Choroid plexus epithelial cell (primary cell): ENCODE measurements around the gene HIPK3.
A peak's percentile ranks its signal among the peaks of the same experiment; 100 is the strongest.

Experiments
- DNase-seq: peaks from one replicate; pipeline ENCODE4 v3.0.0-alpha.2; 2010; ENCODE audit warnings: low read depth
- H3K4me3 ChIP-seq: 2 replicates; pipeline ENCODE4 v1.5.1; 2011; ENCODE audit warnings: low read depth, mild to moderate bottlenecking, control low read depth, low read length, moderate library complexity
- TF ChIP-seq, protein P1 (sequence below): conservative IDR thresholded peaks from 2 replicates; pipeline ENCODE4 v1.5.1; 2011; ENCODE audit warnings: low read depth, mild to moderate bottlenecking, control low read depth, inconsistent platforms, low read length, moderate library complexity

HIPK3 gene

DNA sequence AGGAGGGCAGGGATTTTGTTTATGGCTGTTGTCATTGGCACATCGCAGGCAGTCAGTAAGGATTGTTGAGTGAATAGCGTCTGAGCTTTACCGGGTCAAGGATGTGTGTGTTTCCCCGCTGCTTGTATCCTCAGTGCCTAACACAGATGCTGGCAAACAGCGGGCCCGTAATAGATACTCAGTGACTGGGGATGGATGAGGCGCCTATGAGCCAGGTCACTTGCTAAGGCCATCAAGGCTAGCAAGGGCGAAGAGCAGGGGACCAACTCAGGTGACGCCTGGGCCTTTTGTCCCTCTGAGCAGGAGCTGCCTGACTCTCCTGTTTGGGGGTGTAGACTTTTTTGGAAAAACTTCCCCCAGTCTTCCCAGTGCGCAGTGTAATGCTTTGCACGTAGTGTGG, 118.1 kb downstream of the HIPK3 start:
- no peak for DNase-seq
- TF ChIP-seq, protein P1, sequence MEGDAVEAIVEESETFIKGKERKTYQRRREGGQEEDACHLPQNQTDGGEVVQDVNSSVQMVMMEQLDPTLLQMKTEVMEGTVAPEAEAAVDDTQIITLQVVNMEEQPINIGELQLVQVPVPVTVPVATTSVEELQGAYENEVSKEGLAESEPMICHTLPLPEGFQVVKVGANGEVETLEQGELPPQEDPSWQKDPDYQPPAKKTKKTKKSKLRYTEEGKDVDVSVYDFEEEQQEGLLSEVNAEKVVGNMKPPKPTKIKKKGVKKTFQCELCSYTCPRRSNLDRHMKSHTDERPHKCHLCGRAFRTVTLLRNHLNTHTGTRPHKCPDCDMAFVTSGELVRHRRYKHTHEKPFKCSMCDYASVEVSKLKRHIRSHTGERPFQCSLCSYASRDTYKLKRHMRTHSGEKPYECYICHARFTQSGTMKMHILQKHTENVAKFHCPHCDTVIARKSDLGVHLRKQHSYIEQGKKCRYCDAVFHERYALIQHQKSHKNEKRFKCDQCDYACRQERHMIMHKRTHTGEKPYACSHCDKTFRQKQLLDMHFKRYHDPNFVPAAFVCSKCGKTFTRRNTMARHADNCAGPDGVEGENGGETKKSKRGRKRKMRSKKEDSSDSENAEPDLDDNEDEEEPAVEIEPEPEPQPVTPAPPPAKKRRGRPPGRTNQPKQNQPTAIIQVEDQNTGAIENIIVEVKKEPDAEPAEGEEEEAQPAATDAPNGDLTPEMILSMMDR, result no peak
- peak overlapping the region; percentile 68 for H3K4me3 ChIP-seq

DNA sequence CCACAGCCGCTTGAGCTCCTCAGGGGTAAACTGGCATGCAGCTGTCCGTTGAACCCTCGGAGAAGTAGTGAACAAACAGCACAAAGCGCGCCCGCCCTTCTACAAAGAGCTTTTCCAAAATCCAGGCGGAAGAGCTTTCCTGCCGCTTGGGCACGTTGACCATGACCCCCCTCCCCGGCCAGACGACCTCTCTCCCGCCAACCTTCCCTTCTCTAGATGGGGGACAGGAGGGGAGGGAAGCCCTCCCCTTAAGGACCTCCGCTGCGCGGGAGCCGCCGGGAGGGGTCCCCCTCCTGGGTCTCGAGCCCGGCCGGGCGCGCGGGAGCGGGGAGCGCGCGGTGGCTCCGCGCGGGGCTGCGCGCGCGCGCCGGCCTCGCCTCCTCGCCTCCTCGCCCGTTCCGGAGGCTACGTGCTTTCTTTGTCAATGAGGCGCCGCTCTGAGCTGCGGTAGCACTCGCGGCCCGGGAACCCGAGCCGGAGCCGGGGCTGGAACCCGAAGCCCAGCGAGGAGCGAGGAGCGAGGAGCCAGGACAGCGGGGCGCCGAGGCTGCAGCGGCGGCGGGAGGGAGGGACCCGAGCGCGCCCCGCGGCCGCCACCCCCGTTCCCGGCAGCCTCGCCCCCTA, 118.6 kb downstream of the HIPK3 start, which contains the start of gene KIAA1549L:
KIAA1549L (plus strand) TSS at position 421 of the 624 bp plus-strand sequence.
- peak; percentile 29 for DNase-seq
- TF ChIP-seq, protein P1, result no peak
- H3K4me3 ChIP-seq, result peak within 1 kb of the TSS; percentile 68

DNA sequence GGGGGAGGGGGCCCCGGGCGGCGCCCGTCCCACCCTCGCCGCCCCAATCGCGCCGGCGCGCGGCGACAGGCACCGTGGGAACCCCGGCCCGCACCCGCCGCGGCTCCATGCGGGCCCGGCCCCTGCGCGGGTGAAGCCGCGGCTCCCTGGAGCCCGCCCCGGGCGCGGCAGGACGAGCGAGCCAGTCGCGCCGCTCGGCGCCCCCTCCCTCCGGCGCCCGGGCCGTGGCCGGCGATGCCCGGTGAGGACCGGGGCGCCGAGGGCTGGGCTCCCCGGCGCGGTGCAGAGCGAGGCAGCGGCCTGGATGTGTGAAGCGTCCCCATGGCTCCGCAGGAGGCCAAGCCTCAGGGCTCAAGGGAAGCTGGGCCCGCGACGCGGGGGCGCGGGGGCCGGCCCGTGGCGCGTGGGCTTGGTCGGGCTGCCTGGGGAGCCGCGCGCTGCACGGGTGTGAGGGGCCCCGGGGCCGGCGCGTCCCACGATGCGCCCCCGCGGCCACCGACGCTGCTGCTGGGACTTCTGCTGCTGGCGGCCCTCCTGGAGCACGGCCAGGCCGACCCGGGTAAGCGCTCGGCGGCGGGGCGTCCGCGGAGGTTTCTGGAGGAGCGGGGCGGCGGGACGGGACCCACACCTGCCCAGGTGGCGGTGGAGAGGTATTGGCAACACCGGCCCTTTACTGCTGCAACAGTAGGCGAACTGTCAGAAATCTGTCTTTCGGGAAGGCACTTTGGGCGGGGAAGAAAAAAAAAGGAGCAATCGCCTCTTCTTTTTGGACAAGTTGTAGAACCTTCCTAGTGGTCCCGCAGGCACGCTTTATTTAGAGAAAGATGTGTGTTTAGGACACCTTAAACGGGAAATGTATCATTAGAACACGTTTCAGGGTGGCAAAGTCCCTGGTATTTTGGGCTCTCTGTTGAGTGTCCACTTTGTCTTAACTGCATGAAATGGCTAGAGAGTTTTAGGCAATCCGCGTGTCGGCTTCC, 119.4 kb downstream of the HIPK3 start:
- DNase-seq, result no peak
- TF ChIP-seq, protein P1, result no peak
- peak overlapping the region; percentile 68 for H3K4me3 ChIP-seq

DNA sequence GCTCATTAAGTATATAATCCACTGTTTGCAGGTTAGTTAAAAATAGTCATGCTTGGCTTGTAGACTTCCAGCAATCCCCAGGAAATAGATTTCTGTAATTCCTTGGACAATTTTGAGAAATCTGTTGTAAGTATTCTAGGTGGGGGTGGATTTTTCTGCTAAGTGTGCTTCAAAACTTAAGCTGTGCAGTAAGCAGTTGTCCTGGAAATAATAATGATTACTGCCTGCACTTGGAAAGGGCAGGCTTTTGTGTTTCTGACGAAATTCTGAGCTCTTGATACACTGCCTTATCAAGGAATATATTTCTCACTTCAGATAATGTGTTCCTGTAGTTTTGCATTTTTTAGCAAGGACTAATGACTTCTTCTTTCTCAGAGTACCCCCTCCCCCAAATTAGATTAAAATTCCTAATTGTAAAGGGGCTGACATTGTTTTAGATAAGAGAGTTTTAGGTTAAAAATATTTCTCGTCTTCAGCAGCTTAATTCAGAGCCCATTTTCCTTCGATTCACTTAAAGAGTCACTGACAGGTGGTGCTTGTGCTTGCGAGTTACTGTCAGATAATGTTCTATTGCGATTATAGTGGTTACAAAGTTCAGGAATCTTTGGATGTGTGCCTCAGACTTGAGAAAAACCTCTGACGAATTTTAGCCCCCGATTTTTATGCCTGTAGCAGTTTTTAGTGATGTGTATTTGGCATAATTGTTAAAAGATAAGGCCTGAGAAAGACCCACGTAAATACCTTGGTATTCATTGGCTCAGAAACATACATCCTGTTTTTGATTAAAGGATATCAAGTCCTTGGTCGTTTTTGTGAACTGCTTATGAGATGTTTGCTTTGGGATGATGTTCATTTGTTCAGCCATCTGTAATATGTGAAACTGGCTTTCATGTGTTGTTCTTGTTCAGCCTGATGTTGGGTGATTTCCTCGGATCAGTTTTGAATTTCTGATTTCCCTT, 120.5 kb downstream of the HIPK3 start:
- DNase-seq, result peak; percentile 43
- TF ChIP-seq, protein P1, result no peak
- peak overlapping the region; percentile 68 for H3K4me3 ChIP-seq

DNA sequence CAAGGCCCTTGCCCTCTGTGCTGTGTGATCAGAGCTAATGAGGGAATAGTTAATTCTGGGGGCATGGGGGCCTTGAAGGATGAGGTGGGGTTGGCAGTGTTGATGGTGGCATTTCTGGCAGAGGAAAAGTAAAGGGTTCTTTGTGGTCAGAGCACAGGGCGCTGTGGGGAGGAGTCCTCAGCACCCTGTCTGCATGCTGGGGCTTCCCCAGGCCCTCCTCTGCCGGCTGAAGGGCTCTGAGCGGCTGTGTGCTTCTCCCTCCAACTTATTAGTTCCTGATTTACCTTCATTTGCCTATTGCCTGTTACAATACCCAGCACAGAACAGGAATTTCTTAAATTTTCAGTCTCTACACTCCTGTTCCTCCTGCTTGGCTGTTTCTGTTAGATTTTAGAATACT, 122.8 kb downstream of the HIPK3 start:
- TF ChIP-seq, protein P1, result no peak

DNA sequence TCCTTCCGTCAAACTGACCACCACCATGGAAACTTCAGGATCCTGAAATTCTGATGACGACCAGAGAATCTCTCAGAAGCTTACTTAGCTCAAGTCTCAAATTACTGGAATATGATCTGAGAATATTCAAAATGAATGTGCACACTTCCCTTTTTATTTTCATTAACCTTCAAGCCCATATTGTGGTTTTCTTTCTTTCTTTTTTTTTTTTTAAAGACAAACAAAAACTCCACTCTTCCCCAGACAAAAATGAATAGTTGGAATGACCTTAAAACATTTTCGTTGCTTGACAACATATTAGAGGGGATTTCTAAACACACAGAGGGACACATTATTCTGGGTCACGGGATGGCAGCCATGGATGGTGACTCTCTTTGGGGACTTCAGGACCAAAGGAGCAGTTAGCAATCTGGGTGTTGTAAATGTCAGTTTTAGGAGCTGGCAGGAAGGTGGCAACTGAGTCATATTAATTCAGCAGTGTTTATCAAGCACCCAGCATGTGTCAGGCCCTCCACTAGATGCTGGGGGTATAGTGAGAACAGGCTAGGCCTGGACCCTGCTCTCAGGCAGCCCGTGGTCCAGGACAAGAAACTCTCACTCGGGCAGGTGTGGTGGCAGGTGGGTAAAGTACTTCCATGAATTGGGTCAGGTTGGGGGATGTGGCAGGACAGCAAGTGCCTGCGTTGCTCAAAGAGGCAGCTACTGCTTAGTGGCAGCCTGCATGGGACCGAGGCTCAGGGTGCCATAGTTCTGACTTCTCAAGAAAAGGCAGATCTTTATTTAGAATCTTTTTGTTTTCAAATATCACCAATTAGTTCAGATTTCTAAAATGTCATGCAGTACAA, 126.1 kb downstream of the HIPK3 start:
- TF ChIP-seq, protein P1, result no peak
- DNase-seq, result peak; percentile 58
- H3K4me3 ChIP-seq, result no peak overlapping the region

More for the DNA sequence above, 122.8 kb downstream of the HIPK3 start:
- H3K4me3 ChIP-seq, result no peak overlapping the region
- DNase-seq, result no peak
